BLaER1 treated with 17β-estradiol and CSF1 and Interleukin-3, amounts not matched to agents 10 nM and 100 nM (cell line): ENCODE data around the gene NMUR2.

Experiments
- H3K27ac ChIP-seq, 11 experiments: shearing (Covaris generic); formaldehyde crosslinking; 2 replicates each; pipeline ENCODE4 v1.8.1; 2022
- H3K27me3 ChIP-seq, 11 experiments: shearing (Covaris generic); formaldehyde crosslinking; 2 replicates each; pipeline ENCODE4 v1.8.1; 2022
- H3K36me3 ChIP-seq, 11 experiments: shearing (Covaris generic); formaldehyde crosslinking; 2 replicates each; pipeline ENCODE4 v1.8.1; 2022
- H3K4me1 ChIP-seq, 10 experiments: shearing (Covaris generic); formaldehyde crosslinking; 2 replicates each; pipeline ENCODE4 v1.8.1; 2022
- H3K4me2 ChIP-seq, 11 experiments: shearing (Covaris generic); formaldehyde crosslinking; 2 replicates each; pipeline ENCODE4 v1.8.1; 2022
- H3K4me3 ChIP-seq, 10 experiments: shearing (Covaris generic); formaldehyde crosslinking; 2 replicates each; pipeline ENCODE4 v1.8.1; 2022
- H3K9ac ChIP-seq, 11 experiments: shearing (Covaris generic); formaldehyde crosslinking; 2 replicates each; pipeline ENCODE4 v1.8.1; 2022
- H3K9me3 ChIP-seq, 11 experiments: shearing (Covaris generic); formaldehyde crosslinking; replicated peaks in 1 of 11; 2 replicates each; pipeline ENCODE4 v1.8.1; 2022
- H4K20me1 ChIP-seq, 11 experiments: shearing (Covaris generic); formaldehyde crosslinking; 2 replicates each; pipeline ENCODE4 v1.8.1; 2022
- Cebpa-rat ChIP-seq, 11 experiments: shearing (Covaris generic); IDR thresholded peaks; 2 replicates each; pipeline ENCODE4 v1.8.1; 2022

Gene NMUR2

GRCh38 chr5:152404494-152404893 is 585 bp downstream of the NMUR2 start:
- Histone ChIP-seq H3K4me3 (no peak overlapping the region), H3K9ac (no peak overlapping the region), H3K36me3 (no peaks in the 10 kb centered on the region), H3K4me1 (no peaks in the 10 kb centered on the region), H3K27ac (no peak overlapping the region), H4K20me1 (no peaks in the 10 kb centered on the region), H3K9me3 (peaks cover 0 to 9% (median 0%) of the 10 kb centered on the region in 11 experiments; a peak in 6 of 22 replicates), H3K4me2 (no peak overlapping the region), H3K27me3 (no peaks in the 10 kb centered on the region)
- TF ChIP-seq Cebpa-rat (IDR thresholded peaks at IDR 0.05), result no peak

DNA sequence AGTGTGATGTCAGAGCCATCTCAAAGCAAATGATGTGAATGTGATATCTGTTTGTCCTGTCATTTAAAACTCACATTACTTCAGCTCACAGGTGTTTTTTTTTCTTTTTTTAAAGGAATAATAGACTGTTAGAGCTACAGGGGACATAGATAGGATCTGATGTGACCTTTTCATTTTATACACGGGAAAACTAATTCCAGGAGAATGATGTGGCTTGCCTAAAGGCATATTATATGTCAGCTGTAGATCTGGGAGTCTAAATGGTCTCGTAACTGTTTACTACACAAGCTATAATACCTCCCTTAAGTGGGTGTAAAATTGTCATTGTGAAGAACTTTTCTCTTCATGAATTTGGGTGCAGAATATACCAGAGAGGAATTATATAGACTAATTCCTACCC is 2.0 kb downstream of the NMUR2 start:
- H3K4me3 ChIP-seq, result no peak overlapping the region
- TF ChIP-seq Cebpa-rat (IDR thresholded peaks at IDR 0.05), result no peak
- no peak overlapping the region for H3K4me2 ChIP-seq
- H3K36me3 ChIP-seq, result no peaks in the 10 kb centered on the region
- no peaks in the 10 kb centered on the region; a peak in 1 of 22 replicates for H3K9me3 ChIP-seq
- H3K27ac ChIP-seq, result no peak overlapping the region
- H3K27me3 ChIP-seq, result no peaks in the 10 kb centered on the region
- no peaks in the 10 kb centered on the region for H3K4me1 ChIP-seq
- H4K20me1 ChIP-seq, result no peaks in the 10 kb centered on the region
- H3K9ac ChIP-seq, result no peak overlapping the region

GRCh38 chr5:152400846-152401245 is 4.2 kb downstream of the NMUR2 start:
- Histone ChIP-seq H3K9me3 (no peaks in the 10 kb centered on the region), H3K36me3 (no peaks in the 10 kb centered on the region), H3K4me2 (no peak overlapping the region), H3K4me3 (no peak overlapping the region), H4K20me1 (no peaks in the 10 kb centered on the region), H3K9ac (no peak overlapping the region), H3K27me3 (no peaks in the 10 kb centered on the region), H3K27ac (no peak overlapping the region), H3K4me1 (no peaks in the 10 kb centered on the region)
- TF ChIP-seq Cebpa-rat (IDR thresholded peaks at IDR 0.05), result no peak

DNA sequence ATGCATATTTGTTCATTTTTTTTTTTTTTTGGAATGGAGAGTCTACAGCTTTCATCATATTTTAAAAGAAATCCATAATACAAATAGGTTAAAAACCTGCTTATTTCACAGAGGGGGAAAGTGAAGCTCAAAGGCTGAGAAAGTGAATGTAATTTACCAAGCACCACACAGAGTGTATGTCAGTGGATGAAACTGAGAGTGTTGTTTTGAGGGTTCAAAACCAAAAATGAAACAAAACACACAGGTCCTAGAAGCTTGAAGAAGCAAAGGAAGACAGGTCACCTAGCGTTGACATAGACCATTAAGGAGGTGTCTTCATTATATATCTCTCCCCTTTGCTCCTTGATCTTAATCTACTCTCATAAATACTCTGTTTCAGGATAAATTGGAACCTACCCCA is 7.5 kb downstream of the NMUR2 start:
- no peak for TF ChIP-seq Cebpa-rat (IDR thresholded peaks at IDR 0.05)
- Histone ChIP-seq H3K36me3 (no peaks in the 10 kb centered on the region), H3K27ac (no peak overlapping the region), H4K20me1 (no peaks in the 10 kb centered on the region), H3K27me3 (no peaks in the 10 kb centered on the region), H3K9ac (no peak overlapping the region), H3K9me3 (no peaks in the 10 kb centered on the region), H3K4me1 (no peaks in the 10 kb centered on the region), H3K4me3 (no peak overlapping the region), H3K4me2 (no peak overlapping the region)

GRCh38 chr5:152393441-152393840 is 11.6 kb downstream of the NMUR2 start:
- peaks cover 13 to 24% (median 18%) of the 10 kb centered on the region in 11 experiments for H3K9me3 ChIP-seq
- H3K27ac ChIP-seq, result no peak overlapping the region
- no peak overlapping the region for H3K4me3 ChIP-seq
- H3K9ac ChIP-seq, result no peak overlapping the region
- H3K36me3 ChIP-seq, result no peaks in the 10 kb centered on the region
- H4K20me1 ChIP-seq, result no peaks in the 10 kb centered on the region
- no peaks in the 10 kb centered on the region for H3K4me1 ChIP-seq
- no peak overlapping the region for H3K4me2 ChIP-seq
- H3K27me3 ChIP-seq, result no peaks in the 10 kb centered on the region
- TF ChIP-seq Cebpa-rat (IDR thresholded peaks at IDR 0.05), result no peak

DNA sequence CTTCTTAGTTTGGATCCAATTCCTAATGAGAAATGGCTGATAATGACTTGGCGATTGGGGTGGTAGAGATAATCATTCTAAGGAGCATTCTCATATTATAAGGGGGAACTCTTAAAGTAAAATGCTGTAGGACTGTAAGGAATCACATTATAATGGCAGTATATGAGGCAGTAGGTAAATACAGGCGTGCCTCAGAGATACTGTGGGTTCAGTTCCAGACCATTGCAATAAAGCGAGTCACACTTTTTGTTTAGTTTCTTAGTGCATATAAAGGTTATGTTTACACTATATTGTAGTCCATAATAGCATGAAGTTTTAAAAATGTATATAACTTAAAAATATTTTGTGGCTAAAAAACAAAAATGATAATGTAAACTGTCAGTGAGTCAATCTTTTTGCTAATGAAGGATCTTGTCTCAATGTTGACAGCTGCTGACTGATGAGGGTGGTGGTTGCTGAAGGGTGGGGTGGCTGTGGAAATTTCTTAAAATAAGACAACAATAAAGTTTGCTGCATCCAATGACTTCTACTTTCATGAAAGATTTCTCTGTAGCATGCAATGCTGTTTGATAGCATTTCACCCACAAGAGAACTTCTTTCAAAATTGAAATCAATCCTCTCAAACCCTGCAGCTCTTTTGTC is 15.8 kb downstream of the NMUR2 start:
- H3K4me3 ChIP-seq, result no peak overlapping the region
- no peak overlapping the region for H3K9ac ChIP-seq
- no peaks in the 10 kb centered on the region for H3K27me3 ChIP-seq
- no peaks in the 10 kb centered on the region for H3K36me3 ChIP-seq
- H3K4me2 ChIP-seq, result no peak overlapping the region
- H3K9me3 ChIP-seq, result peaks cover 13 to 24% (median 18%) of the 10 kb centered on the region in 11 experiments
- H4K20me1 ChIP-seq, result no peaks in the 10 kb centered on the region
- no peaks in the 10 kb centered on the region for H3K4me1 ChIP-seq
- H3K27ac ChIP-seq, result no peak overlapping the region
- TF ChIP-seq Cebpa-rat (IDR thresholded peaks at IDR 0.05), result no peak

DNA sequence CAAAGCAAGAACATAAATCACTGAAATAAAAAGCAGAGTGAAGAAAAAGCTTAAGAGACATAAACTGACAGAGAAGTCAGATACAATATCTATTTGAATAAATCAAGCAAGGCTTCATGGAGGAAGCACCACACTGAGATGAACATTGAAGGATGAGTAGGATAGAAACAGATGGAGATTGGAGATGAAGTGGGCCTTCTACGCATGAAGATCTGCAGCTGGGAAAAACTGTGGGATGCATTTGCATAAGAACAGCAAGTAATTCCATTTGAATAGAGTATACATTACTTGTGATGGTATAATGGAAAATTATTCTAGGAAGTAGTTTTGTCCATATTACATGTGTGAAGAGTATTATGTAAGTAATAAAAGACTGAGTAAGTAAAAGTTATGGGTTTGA is 16.5 kb downstream of the NMUR2 start:
- Histone ChIP-seq H3K27ac (no peak overlapping the region), H4K20me1 (no peaks in the 10 kb centered on the region), H3K9me3 (peaks cover 13 to 24% (median 18%) of the 10 kb centered on the region in 11 experiments), H3K4me3 (no peak overlapping the region), H3K9ac (no peak overlapping the region), H3K4me2 (no peak overlapping the region), H3K36me3 (no peaks in the 10 kb centered on the region), H3K27me3 (no peaks in the 10 kb centered on the region), H3K4me1 (no peaks in the 10 kb centered on the region)
- TF ChIP-seq Cebpa-rat (IDR thresholded peaks at IDR 0.05), result no peak

DNA sequence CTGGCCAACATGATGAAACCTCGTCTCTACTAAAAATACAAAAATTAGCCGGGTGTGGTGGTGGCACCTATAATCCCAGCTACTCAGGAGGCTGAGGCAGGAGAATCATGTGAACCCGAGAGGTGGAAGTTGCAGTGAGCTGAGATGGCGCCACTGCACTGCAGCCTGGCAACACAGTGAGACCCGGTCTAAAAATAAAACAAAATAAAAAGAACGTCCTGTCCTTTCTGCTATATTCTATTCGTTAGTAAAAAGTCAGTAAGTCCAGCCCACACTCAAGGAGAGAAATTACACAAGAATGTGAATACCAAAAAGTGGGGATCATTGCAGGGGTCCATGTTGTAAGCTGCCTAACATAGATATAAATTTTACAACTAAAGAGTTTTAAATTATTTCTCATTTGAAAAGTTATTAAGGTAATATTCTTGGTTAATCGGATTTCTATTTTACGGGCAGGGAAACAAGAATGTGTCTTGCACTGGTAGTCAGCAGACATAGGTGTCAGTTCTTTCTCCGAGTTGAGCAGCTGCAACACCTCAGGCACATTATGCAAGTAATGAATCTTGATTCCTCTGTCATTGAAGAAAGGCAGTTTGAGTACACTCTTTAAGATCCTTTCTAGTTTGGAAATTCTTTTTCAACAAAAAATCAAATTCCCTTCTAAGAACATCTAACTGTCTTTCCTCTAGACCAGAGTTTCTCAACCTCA is 24.5 kb downstream of the NMUR2 start:
- Histone ChIP-seq H3K9ac (no peak overlapping the region), H3K36me3 (no peaks in the 10 kb centered on the region), H3K4me1 (no peaks in the 10 kb centered on the region), H4K20me1 (no peaks in the 10 kb centered on the region), H3K4me3 (no peak overlapping the region), H3K27me3 (no peaks in the 10 kb centered on the region), H3K27ac (no peak overlapping the region), H3K9me3 (no peaks in the 10 kb centered on the region), H3K4me2 (no peak overlapping the region)
- no peak for TF ChIP-seq Cebpa-rat (IDR thresholded peaks at IDR 0.05)

GRCh38 chr5:152379331-152379730 is 25.7 kb downstream of the NMUR2 start:
- TF ChIP-seq Cebpa-rat (IDR thresholded peaks at IDR 0.05), result no peak
- H3K4me3 ChIP-seq, result no peak overlapping the region
- no peaks in the 10 kb centered on the region for H3K27me3 ChIP-seq
- H3K4me1 ChIP-seq, result peaks cover 0 to under 1% (median 0%) of the 10 kb centered on the region in 10 experiments; a peak in 1 of 20 replicates
- H3K4me2 ChIP-seq, result no peak overlapping the region
- H3K27ac ChIP-seq, result no peak overlapping the region
- no peaks in the 10 kb centered on the region for H3K36me3 ChIP-seq
- H3K9me3 ChIP-seq, result no peaks in the 10 kb centered on the region
- H3K9ac ChIP-seq, result no peak overlapping the region
- H4K20me1 ChIP-seq, result no peaks in the 10 kb centered on the region

DNA sequence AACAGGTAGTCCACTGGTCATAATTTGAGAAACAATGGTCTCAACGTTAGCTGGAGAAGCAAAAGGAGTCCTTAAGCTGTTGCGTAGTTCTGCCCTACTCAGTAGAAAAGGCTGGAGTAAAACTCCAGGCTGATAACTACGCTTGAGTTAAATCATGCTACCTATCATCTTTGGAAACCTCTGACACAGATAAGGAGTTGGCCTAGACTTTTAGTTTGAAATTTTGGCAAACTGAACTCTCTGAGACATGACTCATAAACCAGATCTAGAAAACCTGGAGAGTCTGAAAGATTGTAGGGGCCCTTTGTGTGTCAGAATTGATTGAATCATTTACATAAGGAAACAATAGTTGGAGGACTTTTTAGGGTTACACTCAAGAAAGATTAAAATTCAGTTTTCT is 26.3 kb downstream of the NMUR2 start:
- no peaks in the 10 kb centered on the region for H3K27me3 ChIP-seq
- H3K9ac ChIP-seq, result no peak overlapping the region
- no peaks in the 10 kb centered on the region for H3K9me3 ChIP-seq
- H4K20me1 ChIP-seq, result no peaks in the 10 kb centered on the region
- no peak overlapping the region for H3K27ac ChIP-seq
- no peak overlapping the region for H3K4me3 ChIP-seq
- no peaks in the 10 kb centered on the region for H3K36me3 ChIP-seq
- peaks cover 0 to 7% (median 0%) of the 10 kb centered on the region in 10 experiments; a peak in 3 of 20 replicates for H3K4me1 ChIP-seq
- no peak overlapping the region for H3K4me2 ChIP-seq
- no peak for TF ChIP-seq Cebpa-rat (IDR thresholded peaks at IDR 0.05)
